Transverse colon (tissue), 3 donors: Measurements from ENCODE around the gene LYRM9.

Experiments used
- CTCF ChIP-seq, 5 experiments: fragments of 200-600 bp in 3 of 5; fragments of 450-650 bp in 2 of 5; sonication (generic) in 3 of 5; IDR thresholded peaks; 1 replicate in 2 of 5; 2 replicates in 3 of 5; pipeline ENCODE4 v1.5.1; 2016 to 2017; ENCODE audit warnings: antibody characterized with exemption in 5 of 5, inconsistent platforms in 3 of 5, mild to moderate bottlenecking in 2 of 5, moderate library complexity in 1 of 5
- EP300 ChIP-seq: sonication (generic); formaldehyde crosslinking; IDR thresholded peaks from one replicate; pipeline ENCODE4 v1.6.1; 2017; ENCODE audit warnings: antibody characterized with exemption, low read depth
- POLR2A ChIP-seq: fragments of 450-650 bp; IDR thresholded peaks from one replicate; pipeline ENCODE4 v1.6.1; 2016; ENCODE audit warnings: antibody characterized with exemption, mild to moderate bottlenecking, moderate library complexity

- TF ChIP-seq CTCF (IDR thresholded peaks at IDR 0.05), result no peak
- TF ChIP-seq POLR2A, result no peak
- no peak for TF ChIP-seq EP300
These were observed 25.9 kb upstream of the LYRM9 start for GRCh38 chr17:27919079-27919478.
